HEK293 (cell line): ENCODE results near the gene SKAP1.

Experiments
- KLF1 ChIP-seq: fragments of 450-650 bp; formaldehyde crosslinking; IDR thresholded peaks from 2 replicates; pipeline ENCODE4 v1.5.1; 2016; ENCODE audit warnings: missing biosample characterization, missing genetic modification characterization
- PRDM1 ChIP-seq: fragments of 450-650 bp; formaldehyde crosslinking; IDR thresholded peaks from 2 replicates; pipeline ENCODE4; 2016; ENCODE audit warnings: missing biosample characterization, missing genetic modification characterization
- ZBTB20 ChIP-seq: fragments of 450-650 bp; formaldehyde crosslinking; IDR thresholded peaks from 2 replicates; pipeline ENCODE4 v1.5.1; 2016; ENCODE audit warnings: missing biosample characterization, missing genetic modification characterization
- ZNF121 ChIP-seq: fragments of 450-650 bp; formaldehyde crosslinking; IDR thresholded peaks from 2 replicates; pipeline ENCODE4 v1.5.1; 2016; ENCODE audit warnings: missing biosample characterization, missing genetic modification characterization
- ZNF140 ChIP-seq: fragments of 450-650 bp; formaldehyde crosslinking; IDR thresholded peaks from 2 replicates; pipeline ENCODE4 v1.5.1; 2016; ENCODE audit warnings: missing biosample characterization, missing genetic modification characterization
- ZNF174 ChIP-seq: fragments of 450-650 bp; formaldehyde crosslinking; IDR thresholded peaks from 2 replicates; pipeline ENCODE4 v1.5.0; 2017; ENCODE audit warnings: missing biosample characterization, mild to moderate bottlenecking, missing genetic modification characterization
- ZNF792 ChIP-seq: fragments of 450-650 bp; formaldehyde crosslinking; IDR thresholded peaks from 2 replicates; pipeline ENCODE4 v1.5.1; 2016; ENCODE audit warnings: missing biosample characterization, missing genetic modification characterization
- ZXDB ChIP-seq: fragments of 450-650 bp; formaldehyde crosslinking; IDR thresholded peaks from 2 replicates; pipeline ENCODE4 v1.5.1; 2016; ENCODE audit warnings: missing biosample characterization, missing genetic modification characterization
- TF ChIP-seq, protein P1 (sequence below): fragments of 450-650 bp; formaldehyde crosslinking; IDR thresholded peaks from 2 replicates; pipeline ENCODE4 v1.5.1; 2016; ENCODE audit warnings: missing biosample characterization, missing genetic modification characterization
- TF ChIP-seq, protein P2 (sequence below): fragments of 450-650 bp; formaldehyde crosslinking; optimal IDR thresholded peaks from 2 replicates; pipeline ENCODE3; 2016; ENCODE audit warnings: missing biosample characterization, mild to moderate bottlenecking, missing genetic modification characterization
- TF ChIP-seq, protein P3 (sequence below): fragments of 450-650 bp; formaldehyde crosslinking; conservative IDR thresholded peaks from 2 replicates; pipeline ENCODE4 v1.5.1; 2016; ENCODE audit warnings: low read depth, missing biosample characterization, missing genetic modification characterization

DNA sequence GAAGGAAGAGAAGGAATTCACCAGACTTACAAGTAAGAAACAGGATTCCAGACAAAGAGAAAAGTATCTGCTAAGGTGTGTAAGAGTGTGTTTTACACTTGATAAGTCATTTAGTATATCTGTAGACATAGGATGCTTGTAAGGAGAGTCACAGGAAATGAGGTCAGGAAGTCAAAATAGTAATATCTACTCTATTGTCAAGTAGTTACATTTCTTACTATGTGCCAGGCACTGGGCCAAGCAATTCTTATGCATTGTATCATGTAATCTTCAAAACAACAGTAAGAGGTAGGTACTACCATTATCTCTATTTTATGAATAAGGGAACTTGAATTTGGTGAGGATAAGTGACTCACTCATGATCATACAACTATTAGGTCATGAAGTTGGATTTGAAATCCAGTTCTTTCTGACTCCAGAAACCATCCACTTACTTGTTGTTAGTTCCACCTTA, 193.3 kb downstream of the SKAP1 start:
- TF ChIP-seq, protein P1, sequence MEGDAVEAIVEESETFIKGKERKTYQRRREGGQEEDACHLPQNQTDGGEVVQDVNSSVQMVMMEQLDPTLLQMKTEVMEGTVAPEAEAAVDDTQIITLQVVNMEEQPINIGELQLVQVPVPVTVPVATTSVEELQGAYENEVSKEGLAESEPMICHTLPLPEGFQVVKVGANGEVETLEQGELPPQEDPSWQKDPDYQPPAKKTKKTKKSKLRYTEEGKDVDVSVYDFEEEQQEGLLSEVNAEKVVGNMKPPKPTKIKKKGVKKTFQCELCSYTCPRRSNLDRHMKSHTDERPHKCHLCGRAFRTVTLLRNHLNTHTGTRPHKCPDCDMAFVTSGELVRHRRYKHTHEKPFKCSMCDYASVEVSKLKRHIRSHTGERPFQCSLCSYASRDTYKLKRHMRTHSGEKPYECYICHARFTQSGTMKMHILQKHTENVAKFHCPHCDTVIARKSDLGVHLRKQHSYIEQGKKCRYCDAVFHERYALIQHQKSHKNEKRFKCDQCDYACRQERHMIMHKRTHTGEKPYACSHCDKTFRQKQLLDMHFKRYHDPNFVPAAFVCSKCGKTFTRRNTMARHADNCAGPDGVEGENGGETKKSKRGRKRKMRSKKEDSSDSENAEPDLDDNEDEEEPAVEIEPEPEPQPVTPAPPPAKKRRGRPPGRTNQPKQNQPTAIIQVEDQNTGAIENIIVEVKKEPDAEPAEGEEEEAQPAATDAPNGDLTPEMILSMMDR = no peak
- no peak for TF ChIP-seq KLF1 (tag by site-specific recombination)
- TF ChIP-seq, protein P2, sequence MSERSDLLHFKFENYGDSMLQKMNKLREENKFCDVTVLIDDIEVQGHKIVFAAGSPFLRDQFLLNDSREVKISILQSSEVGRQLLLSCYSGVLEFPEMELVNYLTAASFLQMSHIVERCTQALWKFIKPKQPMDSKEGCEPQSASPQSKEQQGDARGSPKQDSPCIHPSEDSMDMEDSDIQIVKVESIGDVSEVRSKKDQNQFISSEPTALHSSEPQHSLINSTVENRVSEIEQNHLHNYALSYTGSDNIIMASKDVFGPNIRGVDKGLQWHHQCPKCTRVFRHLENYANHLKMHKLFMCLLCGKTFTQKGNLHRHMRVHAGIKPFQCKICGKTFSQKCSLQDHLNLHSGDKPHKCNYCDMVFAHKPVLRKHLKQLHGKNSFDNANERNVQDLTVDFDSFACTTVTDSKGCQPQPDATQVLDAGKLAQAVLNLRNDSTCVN = no peak
- no peak for TF ChIP-seq ZBTB20 (tag by site-specific recombination)
- no peak for TF ChIP-seq ZNF792 (tag by site-specific recombination)
- no peak for TF ChIP-seq ZNF174 (tag by site-specific recombination)
- TF ChIP-seq PRDM1 (tag by site-specific recombination) = no peak
- TF ChIP-seq ZNF121 (tag by site-specific recombination) = no peak
- TF ChIP-seq ZNF140 = no peak
- TF ChIP-seq ZXDB = no peak
- TF ChIP-seq, protein P3, sequence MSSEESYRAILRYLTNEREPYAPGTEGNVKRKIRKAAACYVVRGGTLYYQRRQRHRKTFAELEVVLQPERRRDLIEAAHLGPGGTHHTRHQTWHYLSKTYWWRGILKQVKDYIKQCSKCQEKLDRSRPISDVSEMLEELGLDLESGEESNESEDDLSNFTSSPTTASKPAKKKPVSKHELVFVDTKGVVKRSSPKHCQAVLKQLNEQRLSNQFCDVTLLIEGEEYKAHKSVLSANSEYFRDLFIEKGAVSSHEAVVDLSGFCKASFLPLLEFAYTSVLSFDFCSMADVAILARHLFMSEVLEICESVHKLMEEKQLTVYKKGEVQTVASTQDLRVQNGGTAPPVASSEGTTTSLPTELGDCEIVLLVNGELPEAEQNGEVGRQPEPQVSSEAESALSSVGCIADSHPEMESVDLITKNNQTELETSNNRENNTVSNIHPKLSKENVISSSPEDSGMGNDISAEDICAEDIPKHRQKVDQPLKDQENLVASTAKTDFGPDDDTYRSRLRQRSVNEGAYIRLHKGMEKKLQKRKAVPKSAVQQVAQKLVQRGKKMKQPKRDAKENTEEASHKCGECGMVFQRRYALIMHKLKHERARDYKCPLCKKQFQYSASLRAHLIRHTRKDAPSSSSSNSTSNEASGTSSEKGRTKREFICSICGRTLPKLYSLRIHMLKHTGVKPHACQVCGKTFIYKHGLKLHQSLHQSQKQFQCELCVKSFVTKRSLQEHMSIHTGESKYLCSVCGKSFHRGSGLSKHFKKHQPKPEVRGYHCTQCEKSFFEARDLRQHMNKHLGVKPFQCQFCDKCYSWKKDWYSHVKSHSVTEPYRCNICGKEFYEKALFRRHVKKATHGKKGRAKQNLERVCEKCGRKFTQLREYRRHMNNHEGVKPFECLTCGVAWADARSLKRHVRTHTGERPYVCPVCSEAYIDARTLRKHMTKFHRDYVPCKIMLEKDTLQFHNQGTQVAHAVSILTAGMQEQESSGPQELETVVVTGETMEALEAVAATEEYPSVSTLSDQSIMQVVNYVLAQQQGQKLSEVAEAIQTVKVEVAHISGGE = no peak
